Measurements from ENCODE around the gene ARHGDIA.
"Not testable (repeated sequence)": the region's sequence is repeated elsewhere in the genome, so short reads cannot be mapped to it uniquely, and the experiment has no call there.

The ARHGDIA gene

DNA sequence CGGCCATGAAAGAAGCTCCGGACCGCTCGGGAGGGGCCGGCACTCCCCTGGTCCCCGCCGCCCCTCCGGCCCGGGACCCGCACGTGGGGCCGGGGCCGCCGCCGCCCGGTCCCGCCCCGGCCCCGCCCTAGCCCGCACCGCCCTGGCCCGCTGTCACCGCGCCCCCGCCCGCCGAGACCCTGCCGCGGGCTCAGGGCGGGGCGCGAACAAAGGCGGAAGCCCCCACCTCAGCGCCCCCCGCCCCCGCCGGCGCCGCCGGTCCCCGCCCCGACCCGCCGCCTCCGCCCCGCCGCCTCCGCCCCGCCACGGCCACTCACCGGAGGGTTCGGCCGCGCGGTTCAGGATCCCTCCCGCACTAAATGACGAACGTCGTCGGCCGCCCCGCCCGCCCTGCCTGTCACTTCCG, at the start of gene ARHGDIA:
Gene ARHGDIA (minus strand): TSS at position 357 of the 406 bp plus-strand sequence. CDS start 1,407 bp downstream, outside the sequence.
- DNase-seq, result no peak

DNA sequence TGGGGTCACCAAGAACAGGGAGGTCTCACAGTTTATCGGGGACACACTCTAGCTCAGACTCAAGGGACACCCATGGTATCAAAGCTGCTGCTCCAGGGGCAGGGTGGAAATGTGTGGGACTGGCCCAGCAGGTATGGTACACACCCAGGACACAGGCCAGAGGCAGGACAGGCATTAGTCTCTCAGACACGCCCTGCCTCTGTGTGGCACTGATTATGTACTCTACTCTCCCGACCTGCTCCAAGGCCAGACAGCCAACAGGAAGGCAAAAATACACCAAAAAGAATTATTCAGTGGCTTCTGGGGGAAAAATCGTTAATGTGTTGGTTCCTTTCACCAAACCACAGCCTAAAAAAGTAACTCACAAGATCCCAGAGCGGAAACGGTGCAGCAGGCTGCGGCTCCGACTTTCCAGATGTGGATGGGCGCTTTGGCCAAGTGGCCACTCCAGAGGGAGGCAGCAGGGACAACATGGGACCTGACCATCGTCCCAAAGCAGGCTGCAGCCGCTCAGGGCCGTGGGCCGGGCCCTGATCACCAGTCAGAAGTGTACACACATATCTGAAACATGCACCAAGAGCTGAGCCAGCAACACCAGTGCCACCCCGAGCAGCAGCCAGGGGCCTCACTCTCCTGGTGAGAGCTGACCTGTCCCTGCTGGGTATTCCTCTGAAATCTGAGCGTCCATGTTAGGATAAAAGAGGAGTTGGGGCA, 47.9 kb upstream of the ARHGDIA start:
- no peak for DNase-seq

DNA sequence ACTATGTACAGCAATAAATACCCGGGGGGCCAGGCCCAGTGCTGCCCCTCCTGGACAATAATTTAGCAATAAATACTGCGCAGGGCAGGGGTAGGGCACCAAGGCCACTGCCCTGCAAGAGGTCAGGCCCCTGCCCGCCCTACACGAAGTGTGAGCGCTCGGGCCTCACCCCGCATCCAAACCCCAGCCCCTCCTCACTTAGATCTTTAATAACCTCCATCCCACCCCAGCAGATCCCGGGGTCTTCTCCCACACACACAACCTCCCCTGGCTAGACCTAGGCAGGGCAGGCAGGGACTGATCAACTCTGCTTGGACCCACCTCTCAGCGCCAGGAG, 47.2 kb upstream of the ARHGDIA start:
- not testable (repeated sequence) for DNase-seq

DNA sequence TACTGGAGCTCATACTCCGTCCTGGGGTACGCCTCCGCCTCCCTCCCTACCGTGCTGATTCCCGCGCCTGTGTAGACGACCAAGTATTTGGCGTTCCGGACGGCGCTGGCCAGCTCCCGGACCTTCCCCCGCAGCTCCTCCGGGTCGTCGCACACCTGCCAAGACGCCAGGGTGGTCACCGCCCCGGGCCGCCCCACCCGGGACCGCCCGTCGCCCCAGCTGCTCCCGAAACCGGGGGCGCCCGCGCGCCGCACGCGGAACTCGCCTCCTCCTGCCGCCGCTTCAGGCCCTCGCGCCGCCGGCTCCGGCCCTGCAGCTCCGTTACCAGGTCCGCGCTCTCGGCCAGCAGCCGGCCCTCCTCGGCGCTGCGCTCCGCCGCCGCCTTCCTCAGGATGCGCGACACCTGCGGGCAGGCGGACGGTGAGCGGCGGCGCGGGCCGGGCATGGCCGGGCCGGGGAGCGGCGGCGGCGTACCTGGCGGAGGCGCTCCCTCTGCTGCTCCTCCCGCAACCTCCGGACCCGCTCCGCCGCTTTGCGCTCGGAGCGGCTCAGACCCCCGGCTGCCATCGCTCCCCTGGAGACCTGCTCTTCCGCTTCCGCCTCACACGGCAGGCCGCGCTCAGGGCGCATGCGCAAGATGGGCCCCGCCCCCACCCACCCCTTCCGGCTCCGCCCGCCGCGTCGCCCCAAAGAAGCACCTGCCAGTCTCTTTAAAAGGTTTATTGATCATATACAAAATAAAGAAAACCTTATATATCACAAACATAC, 46.6 kb upstream of the ARHGDIA start, which contains the start of gene SIRT7:
Gene SIRT7 (minus strand): TSS at position 612 of the 768 bp plus-strand sequence. CDS start 45 bp downstream, at position 567.
- DNase-seq, result peak; percentile 80

DNA sequence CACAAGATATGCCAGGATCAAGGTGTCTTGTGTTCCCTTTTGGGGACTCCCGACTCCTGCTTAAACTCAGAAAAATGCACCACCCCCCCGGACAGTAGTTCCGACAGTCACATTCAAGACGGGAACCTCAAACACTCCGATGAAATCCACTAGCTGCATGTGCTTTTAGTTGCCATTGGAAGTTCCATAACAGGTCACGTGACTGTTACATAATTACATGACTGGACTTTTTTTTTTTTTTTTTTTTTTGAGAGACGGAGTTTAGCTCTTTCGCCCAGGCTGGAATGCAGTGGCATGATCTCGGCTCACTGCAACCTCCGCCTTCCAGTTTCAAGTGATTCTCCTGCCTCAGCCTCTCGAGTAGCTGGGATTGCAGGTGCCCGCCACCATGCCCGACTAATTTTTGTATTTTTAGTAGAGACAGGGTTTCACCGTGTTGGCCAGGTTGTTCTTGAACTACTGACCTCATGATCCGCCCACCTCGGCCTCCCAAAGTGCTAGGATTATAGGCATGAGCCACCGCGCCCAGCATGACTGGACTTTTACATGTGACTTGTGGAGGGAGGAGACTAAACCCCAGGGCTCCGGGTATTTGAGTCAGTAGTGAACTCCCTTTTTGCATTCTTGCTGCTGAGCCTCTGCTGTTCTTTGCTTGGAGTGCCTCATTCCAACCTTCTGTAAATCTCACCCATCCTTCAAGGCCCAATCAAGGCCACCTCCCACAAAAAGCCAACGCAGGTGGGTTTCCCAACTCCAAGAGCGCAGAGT, 45.3 kb upstream of the ARHGDIA start:
- DNase-seq, result no peak

DNA sequence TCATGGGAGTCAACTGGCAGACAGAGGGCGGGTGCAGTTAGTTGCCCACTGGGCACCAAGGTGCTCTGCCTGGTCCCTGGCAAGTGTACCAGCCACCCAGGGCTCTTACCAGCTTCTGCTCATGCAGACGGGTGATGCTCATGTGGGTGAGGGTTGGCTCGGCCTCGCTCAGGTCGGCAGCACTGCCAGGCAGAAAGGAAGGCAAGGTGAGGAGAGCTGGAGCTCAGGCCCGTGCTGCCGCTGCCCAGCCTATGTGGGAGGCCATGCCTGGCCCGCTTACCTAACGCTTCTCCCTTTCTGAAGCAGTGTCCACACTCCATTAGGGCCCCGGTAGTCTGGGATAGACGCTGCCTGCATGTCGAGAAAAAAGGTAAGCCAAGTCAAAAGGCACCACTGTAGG, 44.2 kb upstream of the ARHGDIA start:
- DNase-seq, result no peak

DNA sequence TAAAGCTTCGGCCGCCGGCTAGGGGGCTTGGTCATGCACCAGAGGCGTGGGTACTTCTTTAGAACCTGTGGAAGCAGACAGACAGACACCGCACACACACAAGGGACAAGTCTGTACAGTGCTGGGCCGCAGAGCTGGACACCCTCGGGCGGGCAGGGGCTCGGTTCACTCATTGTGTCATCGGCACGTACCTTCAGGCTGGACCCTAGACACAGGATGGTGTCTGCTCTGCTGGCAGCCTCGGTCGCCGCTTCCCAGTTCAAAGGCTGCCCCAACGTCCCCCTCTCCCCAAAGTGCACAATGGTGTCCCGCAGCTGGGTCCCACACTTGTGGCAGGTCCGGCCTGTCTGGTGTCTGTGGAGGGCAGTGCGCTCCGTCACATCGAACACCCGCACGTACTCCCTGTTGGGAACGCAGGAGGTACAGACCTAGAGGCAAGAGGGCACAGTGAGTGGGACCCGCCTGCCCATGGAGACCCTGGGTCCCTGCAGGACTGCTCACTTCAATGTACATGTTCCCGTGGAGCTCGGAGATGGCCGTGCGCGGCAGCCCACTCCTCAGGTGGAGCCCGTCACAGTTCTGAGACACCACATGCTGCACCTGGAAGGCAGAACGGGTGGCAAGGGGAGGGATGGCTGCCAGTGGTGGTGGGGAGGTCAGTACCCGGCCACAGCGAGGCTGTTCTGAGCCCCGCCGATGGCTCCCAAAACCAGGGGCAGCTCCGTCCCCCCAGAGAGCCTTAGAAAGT, 43.1 kb upstream of the ARHGDIA start:
- DNase-seq, result no peak

DNA sequence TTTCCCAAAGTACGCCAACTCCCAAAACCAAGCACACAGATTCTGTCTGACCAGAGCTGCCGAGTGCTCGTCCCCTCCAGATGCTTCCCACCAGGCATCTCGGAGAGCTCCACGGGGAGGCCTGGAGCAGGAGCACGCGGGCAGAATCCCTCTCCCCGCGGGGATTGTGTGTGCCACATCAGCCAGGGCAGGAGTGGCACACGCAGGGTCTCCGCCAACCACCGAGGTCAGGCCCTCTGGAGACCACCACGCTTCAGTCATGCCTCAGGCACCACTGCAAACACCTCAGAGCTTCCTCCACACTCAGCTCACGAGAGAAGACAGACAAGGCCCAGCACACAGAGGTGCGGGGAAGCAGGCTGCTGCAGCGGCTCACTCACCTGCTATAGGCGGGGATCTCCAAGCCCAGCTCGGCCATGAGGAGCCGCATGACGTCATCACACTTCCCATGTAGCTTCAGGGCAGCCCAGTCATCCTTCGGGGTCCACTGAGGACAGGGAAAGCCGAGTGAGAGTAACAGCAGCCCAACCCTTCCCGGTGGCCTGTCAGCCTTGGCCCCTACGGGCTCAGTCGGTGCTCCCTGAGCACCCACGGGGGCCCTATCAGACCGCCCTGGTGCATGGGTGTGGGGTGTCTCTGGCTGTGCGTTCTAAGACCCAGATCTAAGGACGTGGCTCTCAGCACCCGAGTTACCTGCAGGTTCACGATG, 42.4 kb upstream of the ARHGDIA start:
- no peak for DNase-seq

DNA sequence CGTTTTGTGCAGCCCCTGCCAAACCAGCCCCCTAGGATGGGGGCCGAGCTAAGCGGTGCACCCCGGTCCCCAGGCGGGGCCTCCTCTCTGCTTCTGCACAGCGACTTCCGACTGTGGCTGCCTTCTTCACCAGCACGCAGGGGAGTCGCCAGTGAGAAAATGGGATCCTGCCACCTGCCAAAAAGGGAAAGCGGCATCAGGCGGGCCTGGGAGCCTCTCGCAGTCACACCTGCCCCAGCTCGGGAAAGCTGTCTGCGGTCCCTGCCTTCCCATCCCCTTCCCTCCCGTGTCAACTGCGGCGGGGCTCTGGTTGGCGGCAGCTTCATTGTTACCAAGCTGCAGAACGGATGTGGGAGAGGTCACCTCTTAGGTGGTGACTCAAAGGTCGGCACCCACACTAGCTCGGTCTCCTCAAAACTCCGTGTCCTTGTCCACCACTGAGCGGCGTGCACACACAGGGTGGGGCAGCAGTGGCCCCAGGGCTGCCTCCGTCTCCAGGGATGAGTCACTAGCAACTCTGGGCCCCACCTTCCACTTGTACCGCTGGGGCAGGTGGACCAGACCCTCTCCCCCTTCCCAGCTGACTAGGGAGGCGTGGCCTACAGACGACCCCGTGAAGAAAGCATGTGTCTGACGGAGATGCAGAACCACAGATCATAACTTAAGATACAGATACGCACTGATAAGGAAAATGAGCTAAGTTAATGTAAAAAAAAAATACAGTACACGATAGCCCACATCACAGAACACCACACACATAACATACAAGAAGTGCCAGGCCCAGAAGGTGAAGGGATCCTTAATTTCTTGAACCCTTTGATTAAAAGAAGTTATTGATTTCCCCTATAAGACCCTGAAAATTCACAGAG, 41.5 kb upstream of the ARHGDIA start:
- DNase-seq, result no peak

DNA sequence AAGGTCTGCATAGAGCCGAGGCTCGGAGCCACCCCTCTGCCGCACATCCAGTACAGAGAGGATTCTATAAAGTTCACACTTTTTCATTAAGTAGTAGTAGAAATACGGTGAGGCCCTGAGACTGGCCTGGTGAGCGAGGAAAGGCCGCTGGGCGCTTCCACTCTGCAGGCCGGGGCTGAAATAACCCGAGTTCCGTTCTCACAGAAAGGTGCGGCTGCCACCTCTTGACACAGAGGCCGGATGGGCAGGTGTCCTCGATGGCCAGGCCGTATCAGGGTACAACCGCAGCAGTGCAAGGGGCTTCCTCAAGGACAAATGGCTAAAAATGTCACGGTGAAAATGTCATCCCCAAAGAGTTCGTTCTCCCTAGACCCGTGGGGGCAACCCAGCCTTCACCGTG, 40.8 kb upstream of the ARHGDIA start:
- DNase-seq, result no peak

DNA sequence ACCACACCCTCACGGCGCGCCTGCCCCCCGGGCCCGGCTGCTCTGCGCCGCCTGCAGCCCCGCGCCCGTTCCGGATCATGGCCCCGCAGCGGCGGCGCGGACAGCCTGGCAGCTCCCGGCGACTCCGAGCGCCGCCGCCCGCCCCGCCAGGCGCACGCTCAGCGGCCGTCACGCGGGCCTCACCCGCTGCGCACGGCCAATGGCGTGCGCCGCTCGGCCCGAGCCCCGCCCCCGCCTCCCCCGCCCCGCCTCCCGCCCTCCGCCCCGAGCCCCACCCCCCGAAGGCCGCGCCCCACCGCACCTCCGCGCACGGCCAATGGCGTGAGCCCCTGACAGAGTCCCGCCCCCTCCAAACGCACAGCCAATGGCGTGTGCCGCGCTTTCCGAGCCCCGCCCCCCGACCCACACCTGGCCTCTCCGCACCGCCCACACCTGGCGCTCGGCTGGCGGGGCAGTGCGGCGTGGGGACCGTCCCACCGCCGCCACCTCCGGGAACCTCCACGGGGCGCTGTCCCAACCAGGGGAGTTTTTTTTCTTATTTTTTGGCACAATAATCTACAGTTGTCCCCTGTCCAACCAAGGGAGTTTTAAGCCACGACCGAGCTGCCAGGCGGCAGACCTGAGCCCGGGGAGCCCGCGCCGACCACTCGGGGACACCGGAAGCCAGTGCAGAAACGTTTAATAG, 40.3 kb upstream of the ARHGDIA start, which contains the start of gene PCYT2:
Gene PCYT2 (minus strand): TSS at position 123 of the 685 bp plus-strand sequence. CDS start 44 bp downstream, at position 79.
- DNase-seq, result peak; percentile 93

DNA sequence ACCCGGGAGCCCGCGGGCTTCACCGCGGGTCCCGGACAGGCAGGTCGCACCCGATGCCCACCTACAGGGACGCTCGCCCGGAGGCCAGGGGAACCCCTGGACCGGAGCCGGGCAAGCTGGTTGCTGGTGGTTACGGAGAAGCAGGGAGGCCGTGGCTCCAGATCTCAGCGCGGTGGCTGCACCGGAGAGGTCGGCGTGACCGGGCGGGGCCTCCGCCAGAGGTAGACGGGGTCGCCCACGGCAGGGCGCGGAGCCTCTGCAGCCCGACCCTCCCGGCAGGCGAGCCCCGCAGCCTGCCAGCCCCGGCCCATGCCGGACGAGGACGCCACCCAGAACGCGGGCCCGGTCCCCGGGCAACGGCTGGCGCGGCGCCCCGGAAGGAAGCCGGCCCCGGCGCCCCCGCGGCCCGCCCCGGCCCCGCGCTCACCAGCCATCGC, 39.7 kb upstream of the ARHGDIA start:
- DNase-seq, result no peak

DNA sequence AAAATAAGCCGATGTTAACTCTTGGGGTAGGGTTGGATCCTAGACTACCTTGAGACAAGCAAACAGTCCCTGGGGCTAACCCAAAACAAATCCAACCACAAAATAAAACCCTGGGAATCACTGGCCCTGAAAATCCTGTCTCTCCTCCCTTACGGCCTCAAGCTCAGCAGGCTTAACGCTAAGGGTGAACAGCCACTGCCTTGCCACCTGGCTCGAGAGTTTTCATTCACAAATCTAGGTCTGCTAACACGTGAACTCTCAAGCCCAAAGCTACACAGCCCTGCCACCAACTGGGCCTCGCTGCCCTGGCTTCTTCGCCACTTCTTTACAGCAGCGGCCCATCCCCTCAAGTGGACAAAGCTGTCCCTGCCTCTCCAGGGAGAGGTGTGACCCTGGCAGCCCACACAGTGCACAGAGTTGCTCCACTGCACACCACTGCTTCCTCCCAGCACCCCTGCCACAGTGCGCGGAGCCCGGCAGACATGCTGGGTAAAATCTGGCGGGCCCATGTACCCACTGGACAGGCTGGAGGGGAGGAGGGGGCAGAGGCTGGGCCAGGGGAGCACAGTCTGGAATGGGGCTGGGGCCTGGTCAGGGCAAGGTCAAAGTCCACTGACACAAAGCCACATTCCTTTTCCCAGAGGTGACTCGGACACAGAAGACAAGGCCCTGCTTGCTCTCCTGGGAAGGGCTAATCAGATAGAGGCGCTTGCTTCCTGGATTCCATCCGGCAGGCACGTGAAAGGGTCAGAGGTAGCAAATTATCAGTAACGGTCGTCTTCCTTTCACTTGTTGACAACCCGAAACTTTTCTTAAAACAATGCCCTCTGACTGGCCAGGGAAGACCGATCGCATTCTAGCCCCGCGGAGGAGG, 39.1 kb upstream of the ARHGDIA start:
- DNase-seq, result no peak

DNA sequence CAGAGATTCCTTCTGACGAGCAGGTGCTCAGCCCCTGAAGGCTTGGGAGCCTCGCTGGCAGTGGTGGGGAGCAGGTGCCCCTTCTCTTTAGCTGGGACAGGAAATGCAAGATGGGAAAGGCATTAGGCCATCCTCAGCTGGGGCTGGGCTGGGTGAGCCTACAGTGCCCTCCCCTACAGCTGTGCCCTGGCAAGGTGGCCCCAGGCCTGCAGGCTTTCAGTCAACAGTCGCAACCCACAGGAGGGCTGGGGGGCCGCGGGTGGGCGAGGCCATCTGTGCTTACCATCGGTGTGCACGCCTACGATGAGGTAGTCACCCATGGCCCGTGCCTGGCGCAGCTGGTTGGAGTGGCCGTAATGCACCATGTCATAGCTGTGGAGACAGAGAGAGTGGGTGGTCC, 38.1 kb upstream of the ARHGDIA start:
- DNase-seq, result no peak

DNA sequence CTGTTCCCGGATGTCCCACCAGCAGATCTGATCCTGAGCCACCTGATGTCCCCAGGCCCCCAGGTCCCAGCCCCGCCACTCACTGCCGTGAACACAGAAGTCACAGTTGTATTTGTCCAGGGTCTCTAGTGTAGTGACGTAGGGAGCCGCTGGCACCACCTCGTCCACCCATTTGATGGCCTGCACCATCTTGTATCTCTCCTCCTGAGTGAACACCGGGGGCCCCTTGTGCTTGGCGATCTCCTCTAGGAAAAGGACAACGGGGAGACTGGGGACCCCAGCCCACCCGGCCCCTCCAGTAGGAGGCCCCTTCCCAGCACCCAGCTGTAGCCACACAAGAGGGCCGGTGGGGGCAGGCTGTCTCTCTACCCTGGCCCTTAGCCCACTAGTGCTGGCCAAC, 37.7 kb upstream of the ARHGDIA start:
- no peak for DNase-seq

DNA sequence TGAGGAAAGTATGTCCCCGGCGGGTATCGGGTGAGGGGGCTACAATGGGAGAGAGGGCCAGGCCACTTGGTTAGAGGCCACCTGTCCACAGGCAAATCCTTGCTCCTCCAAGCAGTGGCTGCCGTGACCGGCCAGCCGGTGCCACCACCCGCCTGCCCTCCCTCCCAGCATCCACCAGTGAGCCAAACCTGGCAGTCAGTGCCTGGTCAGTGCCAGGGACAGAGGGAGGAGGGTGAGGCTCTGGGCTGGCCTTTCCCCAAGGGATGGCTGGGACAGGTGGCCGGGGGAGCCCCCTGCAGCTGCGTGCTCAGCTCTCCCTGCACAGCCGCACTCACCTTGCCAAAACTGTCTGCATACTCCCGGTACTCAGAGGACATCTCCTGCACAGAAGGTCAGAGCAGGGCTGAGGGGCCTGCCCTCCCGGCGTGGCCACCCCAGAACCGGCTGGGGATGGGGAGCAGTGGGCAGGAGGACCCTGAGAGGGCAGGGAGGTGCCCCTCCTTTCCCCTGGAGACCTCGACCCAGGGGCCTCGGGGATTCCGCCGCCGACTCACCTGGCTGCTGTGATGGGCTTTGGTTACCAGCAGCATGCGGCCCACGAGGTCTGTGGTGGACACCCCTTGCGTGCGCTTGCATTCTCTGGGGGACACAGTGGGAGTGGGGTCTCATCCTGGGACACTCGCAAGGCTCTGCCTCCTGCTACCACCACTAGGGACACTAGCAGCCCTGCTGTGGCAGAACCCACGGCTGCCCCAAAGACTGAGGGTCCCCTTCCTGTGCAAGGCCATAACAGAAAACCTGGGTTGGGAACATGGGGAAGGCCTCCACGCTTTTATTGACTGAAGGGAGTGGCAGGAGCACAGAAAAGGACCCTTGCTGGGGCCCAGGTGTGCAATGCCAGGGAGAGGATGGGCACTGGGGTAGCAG, 36.3 kb upstream of the ARHGDIA start:
- DNase-seq, result no peak

DNA sequence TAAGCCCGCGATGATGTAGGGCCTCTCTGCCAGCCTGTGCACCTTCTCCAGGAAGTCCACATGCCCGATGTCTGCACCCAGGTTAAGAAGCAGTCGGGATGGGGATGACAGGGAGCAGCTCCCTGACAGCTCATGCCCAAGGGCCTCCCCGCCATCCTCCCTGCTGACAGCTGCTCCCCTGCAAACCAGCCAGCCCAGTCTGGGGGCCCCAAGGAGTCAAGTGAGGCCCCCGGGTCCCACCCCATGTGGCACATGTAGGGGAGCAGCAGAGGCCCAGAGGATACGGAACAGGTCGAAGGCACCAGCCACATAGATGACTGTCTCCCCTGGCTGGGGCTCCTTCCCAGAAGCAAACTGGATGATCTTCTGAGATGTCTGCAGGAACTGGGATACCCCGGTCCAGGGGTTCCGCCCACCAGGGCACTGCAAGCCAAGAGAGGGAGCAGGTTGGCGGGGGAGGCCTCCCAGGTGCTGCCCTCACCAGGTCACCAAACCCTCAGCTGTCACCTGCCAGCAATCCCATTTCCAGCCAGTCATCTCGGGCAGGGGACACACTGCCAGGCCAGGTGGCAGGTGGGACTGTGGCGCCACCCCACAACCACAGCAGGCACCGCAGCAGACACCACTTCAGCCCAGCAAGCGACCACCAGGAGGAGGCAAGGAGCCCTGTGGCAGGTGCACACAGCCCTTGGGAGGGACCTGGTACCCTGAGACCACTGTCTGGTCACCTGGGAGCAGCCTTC, 35.5 kb upstream of the ARHGDIA start:
- DNase-seq, result no peak

Measured in activated CD4-positive, alpha-beta T cell treated with anti-CD3 and anti-CD28 coated beads, Interleukin-2, amount 50 U/mL, for 1 hour (primary cell).